HCT116 (cell line): ENCODE results near the gene CALML3. TPM values are rescaled to one million over a fixed set of nuclear protein-coding genes. Genes with fewer than 3 reads are reported as not detected.

Source experiments
- ATAC-seq: fragments of 200-7000 bp; cut with Tn5 transposase; 2 replicates; pipeline ENCODE4 v1.9.1; 2020; ENCODE audit warnings: mild to moderate bottlenecking, moderate library complexity
- BruUV-seq: library from RNA; stranded (reverse); fragments of 400-500 nt; replicated peaks from 2 replicates; lab custom pipeline; 2021; lab: Mats Ljungman, UMichigan
- CTCF ChIA-PET: fragments of 300-600 bp; sonication (Branson Sonifier 250); formaldehyde crosslinking; loops from one replicate; lab custom pipeline; 2021; ENCODE audit warnings: antibody characterized with exemption; lab: Charles Lee
- POLR2A ChIA-PET: fragments of 300-600, 350-600 bp; sonication (Branson Sonifier 250); formaldehyde crosslinking; loops from one replicate; lab custom pipeline; 2021; ENCODE audit warnings: antibody characterized with exemption; lab: Charles Lee
- RAD21 ChIA-PET, 2 experiments: fragments of 300-600 bp; sonication (Branson Sonifier 250); formaldehyde crosslinking; loops; one replicate each; lab custom pipeline; 2023; ENCODE audit warnings: low total read pairs in 2 of 2; ENCODE audit not compliant: uncharacterized antibody in 2 of 2, unreplicated experiment in 2 of 2, low non-redundant PET in 1 of 2; lab: Charles Lee
- DNase-seq: peaks from one replicate; pipeline ENCODE4 v3.0.0-alpha.2; 2010; ENCODE audit warnings: low read depth, low spot score
- H2AFZ ChIP-seq: fragments of 200-600 bp; shearing (Covaris generic), sonication (generic); 2 replicates; pipeline ENCODE4 v1.6.1; 2017; ENCODE audit warnings: low read depth, mixed run types, mixed read lengths, antibody characterized with exemption, low read length; ENCODE audit not compliant: poor library complexity, severe bottlenecking
- H3K27ac ChIP-seq: 2 replicates; pipeline ENCODE4 v1.5.1; 2012; ENCODE audit warnings: low read depth, low read length
- H3K27me3 ChIP-seq: fragments of 200-600 bp; sonication (generic); 2 replicates; pipeline ENCODE4 v1.6.1; 2016; ENCODE audit warnings: mixed run types, low read length, mixed read lengths; ENCODE audit not compliant: insufficient read depth
- H3K36me3 ChIP-seq, 2 experiments: fragments of 200-500 bp in 1 of 2; fragments of 200-600 bp in 1 of 2; sonication (Bioruptor generic) in 1 of 2; sonication (generic) in 1 of 2; 2 replicates each; pipeline versions ENCODE4 v1.5.1 to v1.6.1; 2014 to 2016; ENCODE audit warnings: low read length in 2 of 2, inconsistent platforms in 1 of 2, mixed read lengths in 1 of 2, mixed run types in 1 of 2; ENCODE audit not compliant: insufficient read depth in 2 of 2, control insufficient read depth in 1 of 2
- H3K4me1 ChIP-seq, 2 experiments: fragments of 200-600 bp in 1 of 2; sonication (generic) in 1 of 2; 2 replicates each; pipeline versions ENCODE4 v1.5.1 to v1.6.1; 2012 to 2017; ENCODE audit warnings: low read length in 2 of 2, inconsistent platforms in 1 of 2, mild to moderate bottlenecking in 1 of 2, mixed read lengths in 1 of 2, mixed run types in 1 of 2, moderate library complexity in 1 of 2; ENCODE audit not compliant: insufficient read depth in 2 of 2, control insufficient read depth in 1 of 2
- H3K4me2 ChIP-seq: fragments of 200-600 bp; sonication (generic); 2 replicates; pipeline ENCODE4 v1.6.1; 2017; ENCODE audit warnings: mixed run types, low read length, mixed read lengths
- H3K4me3 ChIP-seq, 2 experiments: fragments of 200-600 bp in 1 of 2; sonication (generic) in 1 of 2; replicated peaks in 1 of 2; 2 replicates each; pipeline ENCODE4 v1.5.1; 2011 to 2016; ENCODE audit warnings: low read length in 2 of 2, control low read depth in 1 of 2, low read depth in 1 of 2, mild to moderate bottlenecking in 1 of 2, mixed read lengths in 1 of 2, mixed run types in 1 of 2
- H3K79me2 ChIP-seq: fragments of 200-600 bp; sonication (generic); 2 replicates; pipeline ENCODE4 v1.6.1; 2017; ENCODE audit warnings: mild to moderate bottlenecking, mixed run types, low read length, moderate library complexity, mixed read lengths; ENCODE audit not compliant: insufficient read depth
- H3K9ac ChIP-seq: fragments of 200-600 bp; sonication (generic); 2 replicates; pipeline ENCODE4 v1.6.1; 2016; ENCODE audit warnings: low read length, mixed read lengths
- H3K9me2 ChIP-seq: fragments of 200-600 bp; sonication (generic), shearing (Covaris generic); 2 replicates; pipeline ENCODE4 v1.6.1; 2017; ENCODE audit warnings: mixed run types, mild to moderate bottlenecking, moderate library complexity; ENCODE audit not compliant: insufficient read depth
- H3K9me3 ChIP-seq, 2 experiments: fragments of 200-500 bp in 1 of 2; fragments of 200-600 bp in 1 of 2; sonication (Bioruptor generic) in 1 of 2; sonication (generic) in 1 of 2; 2 replicates each; pipeline ENCODE4 v1.6.1; 2014 to 2017; ENCODE audit warnings: low read length in 2 of 2, mixed read lengths in 2 of 2, inconsistent platforms in 1 of 2, low read depth in 1 of 2, mild to moderate bottlenecking in 1 of 2, mixed run types in 1 of 2, moderate library complexity in 1 of 2; ENCODE audit not compliant: control insufficient read depth in 1 of 2, insufficient read depth in 1 of 2
- H4K20me1 ChIP-seq: fragments of 200-600 bp; sonication (generic), shearing (Covaris generic); 2 replicates; pipeline ENCODE4 v1.6.1; 2017; ENCODE audit warnings: mixed run types, mild to moderate bottlenecking, moderate library complexity; ENCODE audit not compliant: insufficient read depth
- CEBPB ChIP-seq: IDR thresholded peaks from 2 replicates; pipeline ENCODE4 v1.6.1; 2012; ENCODE audit warnings: low read depth
- EGR1 ChIP-seq: IDR thresholded peaks from 2 replicates; pipeline ENCODE4 v1.6.1; 2012; ENCODE audit warnings: low read depth
- ELF1 ChIP-seq: IDR thresholded peaks from 2 replicates; pipeline ENCODE4 v1.6.1; 2012; ENCODE audit warnings: low read depth, borderline replicate concordance
- FOSL1 ChIP-seq: IDR thresholded peaks from 2 replicates; pipeline ENCODE4 v1.6.1; 2012; ENCODE audit warnings: low read depth
- JUND ChIP-seq: IDR thresholded peaks from 2 replicates; pipeline ENCODE4 v1.6.1; 2012
- POLR2A ChIP-seq: IDR thresholded peaks from 2 replicates; pipeline ENCODE4 v1.7.0; 2011; ENCODE audit warnings: borderline replicate concordance; ENCODE audit not compliant: insufficient read depth, insufficient read length; ENCODE audit errors: extremely low read depth
- POLR2AphosphoS5 ChIP-seq: IDR thresholded peaks from 2 replicates; pipeline ENCODE4 v1.6.1; 2011; ENCODE audit warnings: mild to moderate bottlenecking, low read depth, low read length, moderate library complexity
- RAD21 ChIP-seq: IDR thresholded peaks from 2 replicates; pipeline ENCODE4 v1.6.1; 2012; ENCODE audit warnings: low read depth, mild to moderate bottlenecking
- SRF ChIP-seq: IDR thresholded peaks from 2 replicates; pipeline ENCODE4 v1.6.1; 2012; ENCODE audit warnings: low read depth
- TCF7L2 ChIP-seq: IDR thresholded peaks from 2 replicates; pipeline ENCODE4 v1.7.0; 2011; ENCODE audit warnings: borderline replicate concordance, inconsistent platforms; ENCODE audit not compliant: insufficient read depth, insufficient read length; ENCODE audit errors: extremely low read depth
- YY1 ChIP-seq: IDR thresholded peaks from 2 replicates; pipeline ENCODE4 v1.6.1; 2011; ENCODE audit warnings: low read length, low read depth, moderate library complexity, mild to moderate bottlenecking; ENCODE audit not compliant: insufficient replicate concordance; ENCODE audit errors: extremely low read depth
- ZFX ChIP-seq: fragments of 450-650 bp; IDR thresholded peaks from 2 replicates; pipeline ENCODE4 v1.6.1; 2017
- ZNF274 ChIP-seq: fragments of 200-500 bp; sonication (Bioruptor generic); IDR thresholded peaks from 2 replicates; pipeline ENCODE4 v1.6.1; 2014; ENCODE audit warnings: mild to moderate bottlenecking, low read depth, low read length, inconsistent platforms
- intact Hi-C: fragments of 100-400 bp; cut with micrococcal nuclease; formaldehyde crosslinking; loops from 2 replicates; pipeline ENCODE4 v1.10.0; 2022
- total RNA-seq: library from RNA; stranded (reverse); gene quantifications from one replicate; pipeline ENCODE4 v1.2.1, GENCODE V29; 2021; ENCODE audit not compliant: unreplicated experiment
- TF ChIP-seq, protein P1 (sequence below): IDR thresholded peaks from 2 replicates; pipeline ENCODE4 v1.6.1; 2012
- TF ChIP-seq, protein P2 (sequence below): IDR thresholded peaks from 2 replicates; pipeline ENCODE4 v1.6.1; 2012; ENCODE audit warnings: low read depth

The CALML3 gene
- total RNA-seq, 1 experiment from 2014 or later, result not detected

DNA sequence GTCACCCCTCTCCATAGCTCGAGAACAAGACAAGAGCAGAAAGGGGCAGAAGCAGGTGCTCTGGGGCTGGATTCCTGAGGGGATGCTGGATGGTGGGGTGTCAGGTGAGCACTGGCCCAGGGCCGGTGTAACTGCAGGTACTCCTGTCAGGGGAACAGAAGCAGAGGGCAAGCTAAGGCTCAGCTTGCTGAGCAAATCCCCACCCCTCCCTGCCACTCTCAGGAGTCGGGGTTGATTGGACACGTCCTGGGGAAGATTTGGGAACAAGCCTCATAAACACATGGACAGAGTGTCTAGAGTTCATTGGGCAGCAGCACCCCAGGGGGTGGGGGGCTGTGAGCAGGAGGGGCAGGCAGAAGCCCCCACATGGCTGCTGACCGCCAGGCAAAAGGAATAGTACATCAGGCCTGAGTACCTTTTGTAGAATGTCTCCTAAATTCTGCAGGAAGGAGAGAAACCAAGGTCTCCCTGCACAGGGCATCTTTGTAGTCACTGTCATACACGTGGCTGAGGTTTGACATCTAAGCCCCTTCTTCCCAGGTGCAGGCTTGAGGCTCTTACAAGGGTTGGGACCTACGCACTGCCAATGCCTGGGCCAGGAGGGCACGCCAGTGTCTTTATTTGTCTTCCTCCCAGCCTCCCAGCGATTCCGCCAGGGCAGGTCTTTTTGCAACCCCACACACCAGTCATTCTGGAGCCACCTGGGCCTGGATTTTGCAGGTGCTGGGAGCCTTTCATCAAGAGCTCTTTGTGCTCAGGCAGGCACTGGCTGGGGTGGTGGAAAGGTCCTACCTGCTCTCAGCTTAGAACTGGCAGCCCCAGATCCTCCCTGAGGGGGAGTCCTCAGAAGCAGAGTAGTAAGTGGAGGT is 2.8 kb downstream of the CALML3 start:
- Histone ChIP-seq H4K20me1 (no peaks in the 10 kb centered on the region), H3K4me3 (no peak overlapping the region), H3K79me2 (no peaks in the 10 kb centered on the region), H3K4me2 (no peak overlapping the region), H3K9ac (no peak overlapping the region), H3K9me2 (no peaks in the 10 kb centered on the region), H3K36me3 (no peaks in the 10 kb centered on the region), H3K27me3 (no peaks in the 10 kb centered on the region), H3K4me1 (no peaks in the 10 kb centered on the region), H2AFZ (no peak overlapping the region), H3K27ac (no peak overlapping the region), H3K9me3 (no peaks in the 10 kb centered on the region)
- intact Hi-C loops, result no loop called here
- TF ChIP-seq RAD21, result no peak
- TF ChIP-seq ZFX, result no peak
- BruUV-seq, result no TSS peak
- CTCF ChIA-PET, result no interaction called here
- DNase-seq (no peak), ATAC-seq (no peak)
- POLR2A ChIA-PET, result no interaction called here
- RAD21 ChIA-PET, result no interaction called here

DNA sequence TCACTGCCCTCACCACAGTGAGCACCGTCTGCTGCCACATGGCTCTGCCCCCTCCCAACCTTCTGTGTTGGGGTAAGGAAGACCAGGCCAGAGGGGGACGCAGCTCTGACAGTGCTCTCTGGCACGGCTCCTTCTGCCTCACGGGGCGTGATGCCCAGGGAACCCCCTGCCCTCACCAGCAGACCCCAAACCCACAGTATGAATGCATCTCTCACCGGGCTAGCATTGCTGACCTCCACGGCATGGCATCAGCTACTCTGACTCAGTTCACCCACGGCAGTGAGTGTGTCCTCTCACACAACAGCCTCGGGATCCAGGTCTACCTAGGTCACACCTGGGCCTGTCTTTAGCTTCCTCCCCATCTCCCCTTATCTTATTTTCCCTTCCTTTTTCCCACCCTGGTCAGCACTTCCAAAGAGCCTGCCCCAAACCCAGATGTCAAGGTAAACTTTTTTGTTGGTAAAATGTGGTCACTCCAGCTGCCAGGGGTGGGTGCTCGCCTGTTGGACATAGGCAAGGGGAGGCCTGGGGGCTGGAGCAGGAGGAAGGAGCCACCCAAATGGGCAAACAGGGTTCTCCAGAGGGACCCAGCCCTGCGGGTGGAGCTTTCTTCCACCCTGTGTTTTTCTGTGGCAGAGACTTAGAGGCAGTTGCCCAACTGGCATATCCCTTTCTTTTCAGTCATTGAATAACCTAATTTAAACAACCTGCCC is 4.4 kb downstream of the CALML3 start:
- Histone ChIP-seq H3K79me2 (no peaks in the 10 kb centered on the region), H4K20me1 (no peaks in the 10 kb centered on the region), H3K36me3 (no peaks in the 10 kb centered on the region), H3K9me2 (no peaks in the 10 kb centered on the region), H3K27me3 (no peaks in the 10 kb centered on the region), H3K4me3 (no peak overlapping the region), H3K9me3 (no peaks in the 10 kb centered on the region), H3K9ac (no peak overlapping the region), H3K4me1 (no peaks in the 10 kb centered on the region), H3K27ac (no peak overlapping the region), H3K4me2 (no peak overlapping the region), H2AFZ (no peak overlapping the region)
- no peak for DNase-seq
- POLR2A ChIA-PET, result interaction anchor here (0.9 kb wide), 1 partner anchor 17 kb away, joined by 3 read pairs; no protein-coding TSS in a partner anchor
- RAD21 ChIA-PET, result no interaction called here
- ATAC-seq, result no peak
- CTCF ChIA-PET, result no interaction called here
- BruUV-seq, result no TSS peak
- intact Hi-C loops, result no loop called here
- TF ChIP-seq, protein P1, sequence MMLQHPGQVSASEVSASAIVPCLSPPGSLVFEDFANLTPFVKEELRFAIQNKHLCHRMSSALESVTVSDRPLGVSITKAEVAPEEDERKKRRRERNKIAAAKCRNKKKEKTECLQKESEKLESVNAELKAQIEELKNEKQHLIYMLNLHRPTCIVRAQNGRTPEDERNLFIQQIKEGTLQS, result no peak
- TF ChIP-seq EGR1 (no peak), FOSL1 (no peak), RAD21 (no peak), ZNF274 (no peak), POLR2A (no peak), SRF (no peak), JUND (no peak), CEBPB (no peak), YY1 (no peak), POLR2AphosphoS5 (no peak), ELF1 (no peak), TCF7L2 (no peak)
- TF ChIP-seq, protein P2, sequence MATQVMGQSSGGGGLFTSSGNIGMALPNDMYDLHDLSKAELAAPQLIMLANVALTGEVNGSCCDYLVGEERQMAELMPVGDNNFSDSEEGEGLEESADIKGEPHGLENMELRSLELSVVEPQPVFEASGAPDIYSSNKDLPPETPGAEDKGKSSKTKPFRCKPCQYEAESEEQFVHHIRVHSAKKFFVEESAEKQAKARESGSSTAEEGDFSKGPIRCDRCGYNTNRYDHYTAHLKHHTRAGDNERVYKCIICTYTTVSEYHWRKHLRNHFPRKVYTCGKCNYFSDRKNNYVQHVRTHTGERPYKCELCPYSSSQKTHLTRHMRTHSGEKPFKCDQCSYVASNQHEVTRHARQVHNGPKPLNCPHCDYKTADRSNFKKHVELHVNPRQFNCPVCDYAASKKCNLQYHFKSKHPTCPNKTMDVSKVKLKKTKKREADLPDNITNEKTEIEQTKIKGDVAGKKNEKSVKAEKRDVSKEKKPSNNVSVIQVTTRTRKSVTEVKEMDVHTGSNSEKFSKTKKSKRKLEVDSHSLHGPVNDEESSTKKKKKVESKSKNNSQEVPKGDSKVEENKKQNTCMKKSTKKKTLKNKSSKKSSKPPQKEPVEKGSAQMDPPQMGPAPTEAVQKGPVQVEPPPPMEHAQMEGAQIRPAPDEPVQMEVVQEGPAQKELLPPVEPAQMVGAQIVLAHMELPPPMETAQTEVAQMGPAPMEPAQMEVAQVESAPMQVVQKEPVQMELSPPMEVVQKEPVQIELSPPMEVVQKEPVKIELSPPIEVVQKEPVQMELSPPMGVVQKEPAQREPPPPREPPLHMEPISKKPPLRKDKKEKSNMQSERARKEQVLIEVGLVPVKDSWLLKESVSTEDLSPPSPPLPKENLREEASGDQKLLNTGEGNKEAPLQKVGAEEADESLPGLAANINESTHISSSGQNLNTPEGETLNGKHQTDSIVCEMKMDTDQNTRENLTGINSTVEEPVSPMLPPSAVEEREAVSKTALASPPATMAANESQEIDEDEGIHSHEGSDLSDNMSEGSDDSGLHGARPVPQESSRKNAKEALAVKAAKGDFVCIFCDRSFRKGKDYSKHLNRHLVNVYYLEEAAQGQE, result no peak
